Measurements from ENCODE around the gene C14orf180.

The C14orf180 gene

GRCh38 chr14:104561632-104562495, 17.7 kb upstream of the C14orf180 start:
- no peak for DNase-seq (ENCODE audit: low spot score)

- DNase-seq (ENCODE audit: low spot score), result no peak
Observed at GRCh38 chr14:104562606-104563005, 17.0 kb upstream of the C14orf180 start.

- no peak for DNase-seq (ENCODE audit: low spot score)
Observed at GRCh38 chr14:104563191-104563741, 16.3 kb upstream of the C14orf180 start.

- DNase-seq (ENCODE audit: low spot score), result peak; percentile 60
Observed at GRCh38 chr14:104563742-104564615, 15.6 kb upstream of the C14orf180 start.

GRCh38 chr14:104564744-104565679, 14.6 kb upstream of the C14orf180 start:
- DNase-seq (ENCODE audit: low spot score), result no peak

GRCh38 chr14:104567141-104567956, 12.2 kb upstream of the C14orf180 start:
- no peak for DNase-seq (ENCODE audit: low spot score)

GRCh38 chr14:104567957-104568225, 11.7 kb upstream of the C14orf180 start:
- DNase-seq (ENCODE audit: low spot score), result no peak

- no peak for DNase-seq (ENCODE audit: low spot score)
Observed at GRCh38 chr14:104568620-104569019, 10.9 kb upstream of the C14orf180 start.

GRCh38 chr14:104569435-104569834, 10.1 kb upstream of the C14orf180 start:
- DNase-seq (ENCODE audit: low spot score), result no peak

- DNase-seq (ENCODE audit: low spot score), result no peak
Observed at GRCh38 chr14:104571246-104571645, 8.3 kb upstream of the C14orf180 start.

GRCh38 chr14:104572024-104572626, 7.4 kb upstream of the C14orf180 start:
- DNase-seq (ENCODE audit: low spot score), result no peak

- DNase-seq (ENCODE audit: low spot score), result no peak
Observed at GRCh38 chr14:104572668-104573067, 6.9 kb upstream of the C14orf180 start.

- DNase-seq (ENCODE audit: low spot score), result no peak
Observed at GRCh38 chr14:104573930-104574329, 5.6 kb upstream of the C14orf180 start.

- DNase-seq (ENCODE audit: low spot score), result no peak
Observed at GRCh38 chr14:104574536-104574935, 5.0 kb upstream of the C14orf180 start.

GRCh38 chr14:104574978-104575583, 4.5 kb upstream of the C14orf180 start:
- no peak for DNase-seq (ENCODE audit: low spot score)

GRCh38 chr14:104576232-104576969, 3.2 kb upstream of the C14orf180 start:
- no peak for DNase-seq (ENCODE audit: low spot score)

GRCh38 chr14:104576970-104577332, 2.6 kb upstream of the C14orf180 start:
- DNase-seq (ENCODE audit: low spot score), result no peak

GRCh38 chr14:104577426-104577825, 2.1 kb upstream of the C14orf180 start:
- DNase-seq (ENCODE audit: low spot score), result no peak

GRCh38 chr14:104577847-104578301, 1.7 kb upstream of the C14orf180 start:
- DNase-seq (ENCODE audit: low spot score), result no peak
